IPS-NIHi11 (cell line): ENCODE measurements around the gene CELA3B.
"Not testable (repeated sequence)": the region's sequence is repeated elsewhere in the genome, so short reads cannot be mapped to it uniquely, and the experiment has no call there.

ENCODE experiments used
- DNase-seq: peaks from one replicate; pipeline ENCODE4 v3.0.0; 2012; ENCODE audit warnings: mixed read lengths, low spot score

CELA3B gene

GRCh38 chr1:21942959-21943640 lies 33.7 kb upstream of the CELA3B start:
- DNase-seq: not testable (repeated sequence)

GRCh38 chr1:21944733-21945073 lies 32.1 kb upstream of the CELA3B start:
- no peak for DNase-seq

GRCh38 chr1:21946836-21947587 lies 29.8 kb upstream of the CELA3B start:
- no peak for DNase-seq

GRCh38 chr1:21950734-21951133 lies 26.1 kb upstream of the CELA3B start:
- no peak for DNase-seq

GRCh38 chr1:21951226-21951870 lies 25.5 kb upstream of the CELA3B start:
- DNase-seq: no peak

GRCh38 chr1:21952786-21953520 lies 23.9 kb upstream of the CELA3B start:
- DNase-seq: no peak

GRCh38 chr1:21955058-21955457 lies 21.8 kb upstream of the CELA3B start:
- DNase-seq: no peak

GRCh38 chr1:21955501-21956281 lies 21.1 kb upstream of the CELA3B start:
- DNase-seq: no peak

GRCh38 chr1:21956720-21957552 lies 19.9 kb upstream of the CELA3B start:
- peak; percentile 67 for DNase-seq

GRCh38 chr1:21961337-21961736 lies 15.5 kb upstream of the CELA3B start:
- DNase-seq: no peak

- DNase-seq: no peak
These were observed 15.0 kb upstream of the CELA3B start for GRCh38 chr1:21961799-21962198.

- peak; percentile 84 for DNase-seq
These were observed 13.2 kb upstream of the CELA3B start for GRCh38 chr1:21963477-21964217.

GRCh38 chr1:21966247-21967000 lies 10.4 kb upstream of the CELA3B start:
- no peak for DNase-seq

GRCh38 chr1:21967216-21967615 lies 9.6 kb upstream of the CELA3B start:
- DNase-seq: not testable (repeated sequence)

- not testable (repeated sequence) for DNase-seq
These were observed 7.8 kb upstream of the CELA3B start for GRCh38 chr1:21969066-21969465.

GRCh38 chr1:21970523-21970922 lies 6.3 kb upstream of the CELA3B start:
- DNase-seq: not testable (repeated sequence)

GRCh38 chr1:21972973-21973441 lies 3.8 kb upstream of the CELA3B start:
- not testable (repeated sequence) for DNase-seq

- not testable (repeated sequence) for DNase-seq
These were observed 2.9 kb upstream of the CELA3B start for GRCh38 chr1:21973948-21974347.

- DNase-seq: not testable (repeated sequence)
These were observed 2.1 kb upstream of the CELA3B start for GRCh38 chr1:21974699-21975098.
